Fibroblast of lung (primary cell): ENCODE measurements around the gene SLC22A6. TPM values are rescaled to one million over a fixed set of nuclear protein-coding genes. Genes with fewer than 3 reads are reported as not detected.

ENCODE experiments used
- DNase-seq, 2 donors: peaks; one replicate each; pipeline versions ENCODE4 v3.0.0 to v3.0.0-alpha.2; 2010; ENCODE audit warnings: low read depth in 2 of 2
- H2AFZ ChIP-seq: 2 replicates; pipeline ENCODE4 v1.5.1; 2012; ENCODE audit warnings: low read length, control low read depth, inconsistent platforms
- H3K27ac ChIP-seq: 2 replicates; pipeline ENCODE4 v1.5.1; 2011; ENCODE audit warnings: low read length, control low read depth; ENCODE audit not compliant: insufficient read depth
- H3K27me3 ChIP-seq: 2 replicates; pipeline ENCODE4 v1.5.1; 2011; ENCODE audit warnings: mild to moderate bottlenecking, low read length; ENCODE audit not compliant: control insufficient read depth, insufficient read depth
- H3K36me3 ChIP-seq: 2 replicates; pipeline ENCODE4 v1.5.1; 2011; ENCODE audit warnings: low read length; ENCODE audit not compliant: control insufficient read depth, insufficient read depth
- H3K4me1 ChIP-seq: 2 replicates; pipeline ENCODE4 v1.5.1; 2011; ENCODE audit warnings: low read length; ENCODE audit not compliant: control insufficient read depth, insufficient read depth; ENCODE audit errors: extremely low read depth
- H3K4me2 ChIP-seq: 2 replicates; pipeline ENCODE4 v1.5.1; 2011; ENCODE audit warnings: low read length, control low read depth; ENCODE audit not compliant: insufficient read depth; ENCODE audit errors: extremely low read depth
- H3K4me3 ChIP-seq, 4 experiments: fragments of 200-600 bp in 1 of 4; sonication (generic) in 1 of 4; replicated peaks in 1 of 4; 2 replicates each; pipeline ENCODE4 v1.5.1; 2011 to 2016; ENCODE audit warnings: low read length in 4 of 4, low read depth in 3 of 4, mild to moderate bottlenecking in 3 of 4, control low read depth in 2 of 4, inconsistent platforms in 1 of 4, mixed read lengths in 1 of 4; ENCODE audit not compliant: insufficient read depth in 1 of 4; ENCODE audit errors: control extremely low read depth in 1 of 4
- H3K79me2 ChIP-seq: 2 replicates; pipeline ENCODE4 v1.5.1; 2012; ENCODE audit warnings: mild to moderate bottlenecking, low read length, inconsistent platforms; ENCODE audit not compliant: control insufficient read depth, insufficient read depth
- H3K9ac ChIP-seq: 2 replicates; pipeline ENCODE4 v1.5.1; 2011; ENCODE audit warnings: mild to moderate bottlenecking, low read length, control low read depth; ENCODE audit not compliant: insufficient read depth
- H3K9me3 ChIP-seq: 2 replicates; pipeline ENCODE4 v1.5.1; 2012; ENCODE audit warnings: low read depth, low read length; ENCODE audit not compliant: control insufficient read depth, insufficient read depth
- H4K20me1 ChIP-seq: 2 replicates; pipeline ENCODE4 v1.5.1; 2011; ENCODE audit warnings: low read length; ENCODE audit not compliant: control insufficient read depth, insufficient read depth; ENCODE audit errors: extremely low read depth
- CTCF ChIP-seq, 2 donors: IDR thresholded peaks in 1 of 2; conservative IDR thresholded peaks in 1 of 2; 1 replicate in 1 of 2; 2 replicates in 1 of 2; pipeline ENCODE4 v1.5.1; 2011 to 2012; ENCODE audit warnings: low read length in 2 of 2, control low read depth in 1 of 2, inconsistent platforms in 1 of 2, low read depth in 1 of 2, mild to moderate bottlenecking in 1 of 2
- EZH2 ChIP-seq: IDR thresholded peaks from 2 replicates; pipeline ENCODE4 v1.5.1; 2012; ENCODE audit warnings: low read length, control low read depth, mild to moderate bottlenecking; ENCODE audit errors: missing control alignments
- polyA plus RNA-seq, 2 donors: library from polyadenylated mRNA; depleted of rRNA in 1 of 2; stranded (reverse) in 1 of 2; unstranded in 1 of 2; fragments of >200 nt; gene quantifications; 2 replicates each; pipeline ENCODE4 v1.2.1, GENCODE V29; 2011 to 2012; ENCODE audit warnings: missing spikeins in 1 of 2
- total RNA-seq: library from RNA; depleted of rRNA; stranded (reverse); fragments of >200 nt; gene quantifications from 2 replicates; pipeline ENCODE4 v1.2.1, GENCODE V29; 2014

The SLC22A6 gene
- total and polyA plus RNA-seq, 2 donors (not counting 1 experiment from before 2014, with no cell fraction given): not detected

GRCh38 chr11:62928011-62928410 lies 56.8 kb downstream of the SLC22A6 start:
- H3K9ac ChIP-seq: no peak overlapping the region
- no peak for DNase-seq
- no peaks in the 10 kb centered on the region for H3K36me3 ChIP-seq
- peaks cover 3% of the 10 kb centered on the region for H3K4me1 ChIP-seq
- no peak overlapping the region for H3K4me2 ChIP-seq
- H3K9me3 ChIP-seq: no peaks in the 10 kb centered on the region
- no peak overlapping the region for H2AFZ ChIP-seq
- TF ChIP-seq CTCF (conservative IDR thresholded peaks at IDR 0.05 in 1 of 2, IDR thresholded peaks at IDR 0.05 in 1 of 2; ENCODE audit: low read depth in 1 of 2, low read length in 2 of 2) (no peak), EZH2 (no peak)
- peaks cover 41% of the 10 kb centered on the region for H3K27me3 ChIP-seq
- no peaks in the 10 kb centered on the region for H4K20me1 ChIP-seq
- H3K4me3 ChIP-seq: no peak overlapping the region
- no peak overlapping the region for H3K27ac ChIP-seq
- no peaks in the 10 kb centered on the region for H3K79me2 ChIP-seq

- H3K4me3 ChIP-seq: no peak overlapping the region
- no peak overlapping the region for H3K9ac ChIP-seq
- no peak overlapping the region for H3K27ac ChIP-seq
- DNase-seq: no peak
- TF ChIP-seq EZH2 (peak; percentile 6), CTCF (conservative IDR thresholded peaks at IDR 0.05 in 1 of 2, IDR thresholded peaks at IDR 0.05 in 1 of 2; ENCODE audit: low read depth in 1 of 2, low read length in 2 of 2) (no peak)
- H3K4me1 ChIP-seq: peaks cover 3% of the 10 kb centered on the region
- peaks cover 48% of the 10 kb centered on the region for H3K27me3 ChIP-seq
- no peaks in the 10 kb centered on the region for H3K36me3 ChIP-seq
- H3K9me3 ChIP-seq: no peaks in the 10 kb centered on the region
- H3K79me2 ChIP-seq: no peaks in the 10 kb centered on the region
- no peaks in the 10 kb centered on the region for H4K20me1 ChIP-seq
- H2AFZ ChIP-seq: no peak overlapping the region
- H3K4me2 ChIP-seq: peak overlapping the region; percentile 53
These were observed 57.9 kb downstream of the SLC22A6 start for GRCh38 chr11:62926680-62927455.

Other genes with a start within 250 kb of the SLC22A6 start
- 13.4 and 14.4 TPM in 2 replicates for gene ZBTB3, start 230.8 kb downstream of the SLC22A6 start, total RNA-seq
- 6.2 and 6.8 TPM in 2 replicates for gene ZBTB3, start 230.8 kb downstream of the SLC22A6 start, polyA plus RNA-seq
- 68.8 and 80.6 TPM in 2 replicates for gene POLR2G, start 223.4 kb downstream of the SLC22A6 start, total RNA-seq
- 216 and 228 TPM in 2 replicates for gene POLR2G, start 223.4 kb downstream of the SLC22A6 start, polyA plus RNA-seq
- gene TAF6L, start 213.6 kb downstream of the SLC22A6 start, total RNA-seq: 16.7 and 18.8 TPM in 2 replicates
- 10.0 and 12.7 TPM in 2 replicates for gene TAF6L, start 213.6 kb downstream of the SLC22A6 start, polyA plus RNA-seq
- gene TMEM179B, start 197.6 kb downstream of the SLC22A6 start, total RNA-seq: 27.5 and 41.9 TPM in 2 replicates
- 64.8 and 69.5 TPM in 2 replicates for gene TMEM179B, start 197.6 kb downstream of the SLC22A6 start, polyA plus RNA-seq
- 11.7 and 16.4 TPM in 2 replicates for gene TMEM223, start 193.0 kb downstream of the SLC22A6 start, total RNA-seq
- 14.4 and 15.4 TPM in 2 replicates for gene TMEM223, start 193.0 kb downstream of the SLC22A6 start, polyA plus RNA-seq
- gene NXF1, start 179.5 kb downstream of the SLC22A6 start, total RNA-seq: 14.9 and 17.2 TPM in 2 replicates
- 27.8 and 43.7 TPM in 2 replicates for gene NXF1, start 179.5 kb downstream of the SLC22A6 start, polyA plus RNA-seq
- gene STX5, start 152.9 kb downstream of the SLC22A6 start, total RNA-seq: 40.3 and 44.9 TPM in 2 replicates
- gene STX5, start 152.9 kb downstream of the SLC22A6 start, polyA plus RNA-seq: 48.7 and 48.9 TPM in 2 replicates
- not detected in 2 replicates for gene TEX54, start 152.1 kb downstream of the SLC22A6 start, total RNA-seq
- gene TEX54, start 152.1 kb downstream of the SLC22A6 start, polyA plus RNA-seq: not detected in 2 replicates
- gene WDR74, start 145.4 kb downstream of the SLC22A6 start, total RNA-seq: 85.3 and 86.9 TPM in 2 replicates
- 14.8 and 24.0 TPM in 2 replicates for gene WDR74, start 145.4 kb downstream of the SLC22A6 start, polyA plus RNA-seq
- gene SLC3A2, start 104.1 kb downstream of the SLC22A6 start, total RNA-seq: 344 and 441 TPM in 2 replicates
- 91.2 and 132 TPM in 2 replicates for gene SLC3A2, start 104.1 kb downstream of the SLC22A6 start, polyA plus RNA-seq
- not detected in 2 replicates for gene CHRM1, start 63.6 kb downstream of the SLC22A6 start, total RNA-seq
- gene CHRM1, start 63.6 kb downstream of the SLC22A6 start, polyA plus RNA-seq: not detected in 2 replicates
- gene SLC22A8, start 30.9 kb upstream of the SLC22A6 start, total RNA-seq: not detected in 2 replicates
- gene SLC22A8, start 30.9 kb upstream of the SLC22A6 start, polyA plus RNA-seq: not detected in 2 replicates
- not detected in 2 replicates for gene SLC22A24, start 159.3 kb upstream of the SLC22A6 start, total RNA-seq
- not detected in 2 replicates for gene SLC22A24, start 159.3 kb upstream of the SLC22A6 start, polyA plus RNA-seq